ENCODE data around the gene TBC1D4.

DNA sequence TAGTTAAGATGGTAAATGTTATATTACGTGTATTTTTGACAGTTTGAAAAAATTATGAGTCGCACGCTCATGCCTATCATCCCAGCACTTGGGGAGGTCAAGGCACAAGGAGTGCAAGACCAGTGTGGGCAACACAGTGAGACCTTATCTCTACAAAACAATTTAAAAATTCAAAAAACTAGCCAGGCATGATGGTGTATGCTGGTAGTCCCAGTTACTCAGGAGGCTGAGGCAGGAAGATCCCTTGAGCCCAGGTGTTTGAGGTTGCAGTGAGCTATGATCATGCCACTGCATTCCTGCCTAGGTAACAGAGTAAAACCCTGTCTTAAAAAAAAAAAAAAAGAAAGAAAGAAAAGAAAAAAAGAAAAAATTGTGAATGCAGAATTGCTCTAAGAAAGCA is 58.0 kb downstream of the TBC1D4 start:
- TF ChIP-seq CTCF (IDR thresholded peaks at IDR 0.05 in 4 of 5, conservative IDR thresholded peaks at IDR 0.05 in 1 of 5) (no peak), POLR2A (IDR thresholded peaks at IDR 0.05) (no peak)
